HCT116 (cell line): ENCODE data around the gene SUGCT. TPM values are rescaled to one million over a fixed set of nuclear protein-coding genes. Genes with fewer than 3 reads are reported as not detected.

Experiments
- ATAC-seq: fragments of 200-7000 bp; cut with Tn5 transposase; 2 replicates; pipeline ENCODE4 v1.9.1; 2020; ENCODE audit warnings: mild to moderate bottlenecking, moderate library complexity
- BruUV-seq: library from RNA; stranded (reverse); fragments of 400-500 nt; replicated peaks from 2 replicates; lab custom pipeline; 2021; lab: Mats Ljungman, UMichigan
- CTCF ChIA-PET: fragments of 300-600 bp; sonication (Branson Sonifier 250); formaldehyde crosslinking; loops from one replicate; lab custom pipeline; 2021; ENCODE audit warnings: antibody characterized with exemption; lab: Charles Lee
- POLR2A ChIA-PET: fragments of 300-600, 350-600 bp; sonication (Branson Sonifier 250); formaldehyde crosslinking; loops from one replicate; lab custom pipeline; 2021; ENCODE audit warnings: antibody characterized with exemption; lab: Charles Lee
- RAD21 ChIA-PET, 2 experiments: fragments of 300-600 bp; sonication (Branson Sonifier 250); formaldehyde crosslinking; loops; one replicate each; lab custom pipeline; 2023; ENCODE audit warnings: low total read pairs in 2 of 2; ENCODE audit not compliant: uncharacterized antibody in 2 of 2, unreplicated experiment in 2 of 2, low non-redundant PET in 1 of 2; lab: Charles Lee
- DNase-seq: peaks from one replicate; pipeline ENCODE4 v3.0.0-alpha.2; 2010; ENCODE audit warnings: low read depth, low spot score
- H2AFZ ChIP-seq: fragments of 200-600 bp; shearing (Covaris generic), sonication (generic); 2 replicates; pipeline ENCODE4 v1.6.1; 2017; ENCODE audit warnings: low read depth, mixed run types, mixed read lengths, antibody characterized with exemption, low read length; ENCODE audit not compliant: poor library complexity, severe bottlenecking
- H3K27ac ChIP-seq: 2 replicates; pipeline ENCODE4 v1.5.1; 2012; ENCODE audit warnings: low read depth, low read length
- H3K27me3 ChIP-seq: fragments of 200-600 bp; sonication (generic); 2 replicates; pipeline ENCODE4 v1.6.1; 2016; ENCODE audit warnings: mixed run types, low read length, mixed read lengths; ENCODE audit not compliant: insufficient read depth
- H3K36me3 ChIP-seq, 2 experiments: fragments of 200-500 bp in 1 of 2; fragments of 200-600 bp in 1 of 2; sonication (Bioruptor generic) in 1 of 2; sonication (generic) in 1 of 2; 2 replicates each; pipeline versions ENCODE4 v1.5.1 to v1.6.1; 2014 to 2016; ENCODE audit warnings: low read length in 2 of 2, inconsistent platforms in 1 of 2, mixed read lengths in 1 of 2, mixed run types in 1 of 2; ENCODE audit not compliant: insufficient read depth in 2 of 2, control insufficient read depth in 1 of 2
- H3K4me1 ChIP-seq, 2 experiments: fragments of 200-600 bp in 1 of 2; sonication (generic) in 1 of 2; 2 replicates each; pipeline versions ENCODE4 v1.5.1 to v1.6.1; 2012 to 2017; ENCODE audit warnings: low read length in 2 of 2, inconsistent platforms in 1 of 2, mild to moderate bottlenecking in 1 of 2, mixed read lengths in 1 of 2, mixed run types in 1 of 2, moderate library complexity in 1 of 2; ENCODE audit not compliant: insufficient read depth in 2 of 2, control insufficient read depth in 1 of 2
- H3K4me2 ChIP-seq: fragments of 200-600 bp; sonication (generic); 2 replicates; pipeline ENCODE4 v1.6.1; 2017; ENCODE audit warnings: mixed run types, low read length, mixed read lengths
- H3K4me3 ChIP-seq, 2 experiments: fragments of 200-600 bp in 1 of 2; sonication (generic) in 1 of 2; replicated peaks in 1 of 2; 2 replicates each; pipeline ENCODE4 v1.5.1; 2011 to 2016; ENCODE audit warnings: low read length in 2 of 2, control low read depth in 1 of 2, low read depth in 1 of 2, mild to moderate bottlenecking in 1 of 2, mixed read lengths in 1 of 2, mixed run types in 1 of 2
- H3K79me2 ChIP-seq: fragments of 200-600 bp; sonication (generic); 2 replicates; pipeline ENCODE4 v1.6.1; 2017; ENCODE audit warnings: mild to moderate bottlenecking, mixed run types, low read length, moderate library complexity, mixed read lengths; ENCODE audit not compliant: insufficient read depth
- H3K9ac ChIP-seq: fragments of 200-600 bp; sonication (generic); 2 replicates; pipeline ENCODE4 v1.6.1; 2016; ENCODE audit warnings: low read length, mixed read lengths
- H3K9me2 ChIP-seq: fragments of 200-600 bp; sonication (generic), shearing (Covaris generic); 2 replicates; pipeline ENCODE4 v1.6.1; 2017; ENCODE audit warnings: mixed run types, mild to moderate bottlenecking, moderate library complexity; ENCODE audit not compliant: insufficient read depth
- H3K9me3 ChIP-seq, 2 experiments: fragments of 200-500 bp in 1 of 2; fragments of 200-600 bp in 1 of 2; sonication (Bioruptor generic) in 1 of 2; sonication (generic) in 1 of 2; 2 replicates each; pipeline ENCODE4 v1.6.1; 2014 to 2017; ENCODE audit warnings: low read length in 2 of 2, mixed read lengths in 2 of 2, inconsistent platforms in 1 of 2, low read depth in 1 of 2, mild to moderate bottlenecking in 1 of 2, mixed run types in 1 of 2, moderate library complexity in 1 of 2; ENCODE audit not compliant: control insufficient read depth in 1 of 2, insufficient read depth in 1 of 2
- H4K20me1 ChIP-seq: fragments of 200-600 bp; sonication (generic), shearing (Covaris generic); 2 replicates; pipeline ENCODE4 v1.6.1; 2017; ENCODE audit warnings: mixed run types, mild to moderate bottlenecking, moderate library complexity; ENCODE audit not compliant: insufficient read depth
- CBX3 ChIP-seq: IDR thresholded peaks from 2 replicates; pipeline ENCODE4 v1.6.1; 2012; ENCODE audit warnings: low read depth
- CEBPB ChIP-seq: IDR thresholded peaks from 2 replicates; pipeline ENCODE4 v1.6.1; 2012; ENCODE audit warnings: low read depth
- EGR1 ChIP-seq: IDR thresholded peaks from 2 replicates; pipeline ENCODE4 v1.6.1; 2012; ENCODE audit warnings: low read depth
- ELF1 ChIP-seq: IDR thresholded peaks from 2 replicates; pipeline ENCODE4 v1.6.1; 2012; ENCODE audit warnings: low read depth, borderline replicate concordance
- EZH2phosphoT487 ChIP-seq: fragments of 200-600 bp; IDR thresholded peaks from 2 replicates; pipeline ENCODE4 v1.6.1; 2018; ENCODE audit warnings: antibody characterized with exemption, borderline replicate concordance
- FOSL1 ChIP-seq: IDR thresholded peaks from 2 replicates; pipeline ENCODE4 v1.6.1; 2012; ENCODE audit warnings: low read depth
- POLR2A ChIP-seq: IDR thresholded peaks from 2 replicates; pipeline ENCODE4 v1.7.0; 2011; ENCODE audit warnings: borderline replicate concordance; ENCODE audit not compliant: insufficient read depth, insufficient read length; ENCODE audit errors: extremely low read depth
- POLR2AphosphoS5 ChIP-seq: IDR thresholded peaks from 2 replicates; pipeline ENCODE4 v1.6.1; 2011; ENCODE audit warnings: mild to moderate bottlenecking, low read depth, low read length, moderate library complexity
- RAD21 ChIP-seq: IDR thresholded peaks from 2 replicates; pipeline ENCODE4 v1.6.1; 2012; ENCODE audit warnings: low read depth, mild to moderate bottlenecking
- SIN3A ChIP-seq: IDR thresholded peaks from 2 replicates; pipeline ENCODE4 v1.6.1; 2012; ENCODE audit warnings: low read depth
- SP1 ChIP-seq: IDR thresholded peaks from 2 replicates; pipeline ENCODE4 v1.6.1; 2012; ENCODE audit warnings: low read depth
- SRF ChIP-seq: IDR thresholded peaks from 2 replicates; pipeline ENCODE4 v1.6.1; 2012; ENCODE audit warnings: low read depth
- TCF7L2 ChIP-seq: IDR thresholded peaks from 2 replicates; pipeline ENCODE4 v1.7.0; 2011; ENCODE audit warnings: borderline replicate concordance, inconsistent platforms; ENCODE audit not compliant: insufficient read depth, insufficient read length; ENCODE audit errors: extremely low read depth
- ZFX ChIP-seq: fragments of 450-650 bp; IDR thresholded peaks from 2 replicates; pipeline ENCODE4 v1.6.1; 2017
- ZNF274 ChIP-seq: fragments of 200-500 bp; sonication (Bioruptor generic); IDR thresholded peaks from 2 replicates; pipeline ENCODE4 v1.6.1; 2014; ENCODE audit warnings: mild to moderate bottlenecking, low read depth, low read length, inconsistent platforms
- intact Hi-C: fragments of 100-400 bp; cut with micrococcal nuclease; formaldehyde crosslinking; loops from 2 replicates; pipeline ENCODE4 v1.10.0; 2022
- total RNA-seq: library from RNA; stranded (reverse); gene quantifications from one replicate; pipeline ENCODE4 v1.2.1, GENCODE V29; 2021; ENCODE audit not compliant: unreplicated experiment
- TF ChIP-seq, protein P1 (sequence below): IDR thresholded peaks from 2 replicates; pipeline ENCODE4 v1.6.1; 2012
- TF ChIP-seq, protein P2 (sequence below), 3 experiments: fragments of 200-600 bp in 1 of 3; sonication (generic) in 1 of 3; IDR thresholded peaks in 2 of 3; conservative IDR thresholded peaks in 1 of 3; 2 replicates each; pipeline ENCODE4 v1.5.1; 2012 to 2017; ENCODE audit warnings: low read depth in 2 of 3, low read length in 2 of 3, antibody characterized with exemption in 1 of 3, borderline replicate concordance in 1 of 3, control low read depth in 1 of 3, mild to moderate bottlenecking in 1 of 3, mixed read lengths in 1 of 3, mixed run types in 1 of 3, moderate library complexity in 1 of 3; ENCODE audit not compliant: insufficient read depth in 1 of 3
- TF ChIP-seq, protein P3 (sequence below): IDR thresholded peaks from 2 replicates; pipeline ENCODE4 v1.6.1; 2012
- TF ChIP-seq, protein P4 (sequence below): IDR thresholded peaks from 2 replicates; pipeline ENCODE4 v1.6.1; 2012; ENCODE audit warnings: low read depth
- TF ChIP-seq, protein P5 (sequence below): IDR thresholded peaks from 2 replicates; pipeline ENCODE4 v1.6.1; 2011; ENCODE audit warnings: mild to moderate bottlenecking, low read length, moderate library complexity; ENCODE audit not compliant: insufficient replicate concordance; ENCODE audit errors: extremely low read depth

SUGCT gene
- total RNA-seq, 1 experiment from 2014 or later, result 4.4 TPM

DNA sequence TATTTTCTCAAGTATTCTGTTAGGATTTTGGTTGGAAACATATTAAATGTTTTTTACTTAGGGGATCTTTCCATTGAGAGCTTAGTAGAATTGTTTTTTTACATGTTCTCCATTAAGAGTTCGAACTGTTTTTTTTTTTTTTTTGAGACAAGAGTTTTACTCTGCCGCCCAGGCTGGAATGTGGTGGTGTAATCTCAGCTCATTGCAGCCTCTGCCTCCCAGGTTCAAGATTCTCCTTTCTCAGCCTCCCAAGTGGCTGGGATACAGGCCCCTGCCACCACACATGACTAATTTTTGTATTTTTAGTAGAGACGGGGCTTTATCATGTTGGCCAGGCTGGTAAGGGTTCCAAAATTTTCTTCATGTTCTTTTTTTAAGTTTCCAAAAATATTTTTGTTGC, 33.6 kb upstream of the SUGCT start:
- no TSS peak for BruUV-seq

More for the DNA sequence above, 33.6 kb upstream of the SUGCT start:
- TF ChIP-seq POLR2A (no peak), TCF7L2 (no peak), SP1 (no peak), ZFX (no peak), CEBPB (no peak), RAD21 (no peak), EZH2phosphoT487 (no peak), ZNF274 (no peak), SRF (no peak), ELF1 (no peak), CBX3 (no peak), FOSL1 (no peak), EGR1 (no peak), SIN3A (no peak), POLR2AphosphoS5 (no peak)
- TF ChIP-seq, protein P1, sequence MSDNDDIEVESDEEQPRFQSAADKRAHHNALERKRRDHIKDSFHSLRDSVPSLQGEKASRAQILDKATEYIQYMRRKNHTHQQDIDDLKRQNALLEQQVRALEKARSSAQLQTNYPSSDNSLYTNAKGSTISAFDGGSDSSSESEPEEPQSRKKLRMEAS, result no peak
- TF ChIP-seq, protein P2, sequence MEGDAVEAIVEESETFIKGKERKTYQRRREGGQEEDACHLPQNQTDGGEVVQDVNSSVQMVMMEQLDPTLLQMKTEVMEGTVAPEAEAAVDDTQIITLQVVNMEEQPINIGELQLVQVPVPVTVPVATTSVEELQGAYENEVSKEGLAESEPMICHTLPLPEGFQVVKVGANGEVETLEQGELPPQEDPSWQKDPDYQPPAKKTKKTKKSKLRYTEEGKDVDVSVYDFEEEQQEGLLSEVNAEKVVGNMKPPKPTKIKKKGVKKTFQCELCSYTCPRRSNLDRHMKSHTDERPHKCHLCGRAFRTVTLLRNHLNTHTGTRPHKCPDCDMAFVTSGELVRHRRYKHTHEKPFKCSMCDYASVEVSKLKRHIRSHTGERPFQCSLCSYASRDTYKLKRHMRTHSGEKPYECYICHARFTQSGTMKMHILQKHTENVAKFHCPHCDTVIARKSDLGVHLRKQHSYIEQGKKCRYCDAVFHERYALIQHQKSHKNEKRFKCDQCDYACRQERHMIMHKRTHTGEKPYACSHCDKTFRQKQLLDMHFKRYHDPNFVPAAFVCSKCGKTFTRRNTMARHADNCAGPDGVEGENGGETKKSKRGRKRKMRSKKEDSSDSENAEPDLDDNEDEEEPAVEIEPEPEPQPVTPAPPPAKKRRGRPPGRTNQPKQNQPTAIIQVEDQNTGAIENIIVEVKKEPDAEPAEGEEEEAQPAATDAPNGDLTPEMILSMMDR (IDR thresholded peaks at IDR 0.05 in 2 of 3, conservative IDR thresholded peaks at IDR 0.05 in 1 of 3; ENCODE audit: borderline replicate concordance in 1 of 3, insufficient read depth in 1 of 3, low read depth in 2 of 3, low read length in 2 of 3), result no peak
- TF ChIP-seq, protein P3, sequence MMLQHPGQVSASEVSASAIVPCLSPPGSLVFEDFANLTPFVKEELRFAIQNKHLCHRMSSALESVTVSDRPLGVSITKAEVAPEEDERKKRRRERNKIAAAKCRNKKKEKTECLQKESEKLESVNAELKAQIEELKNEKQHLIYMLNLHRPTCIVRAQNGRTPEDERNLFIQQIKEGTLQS, result no peak
- TF ChIP-seq, protein P4, sequence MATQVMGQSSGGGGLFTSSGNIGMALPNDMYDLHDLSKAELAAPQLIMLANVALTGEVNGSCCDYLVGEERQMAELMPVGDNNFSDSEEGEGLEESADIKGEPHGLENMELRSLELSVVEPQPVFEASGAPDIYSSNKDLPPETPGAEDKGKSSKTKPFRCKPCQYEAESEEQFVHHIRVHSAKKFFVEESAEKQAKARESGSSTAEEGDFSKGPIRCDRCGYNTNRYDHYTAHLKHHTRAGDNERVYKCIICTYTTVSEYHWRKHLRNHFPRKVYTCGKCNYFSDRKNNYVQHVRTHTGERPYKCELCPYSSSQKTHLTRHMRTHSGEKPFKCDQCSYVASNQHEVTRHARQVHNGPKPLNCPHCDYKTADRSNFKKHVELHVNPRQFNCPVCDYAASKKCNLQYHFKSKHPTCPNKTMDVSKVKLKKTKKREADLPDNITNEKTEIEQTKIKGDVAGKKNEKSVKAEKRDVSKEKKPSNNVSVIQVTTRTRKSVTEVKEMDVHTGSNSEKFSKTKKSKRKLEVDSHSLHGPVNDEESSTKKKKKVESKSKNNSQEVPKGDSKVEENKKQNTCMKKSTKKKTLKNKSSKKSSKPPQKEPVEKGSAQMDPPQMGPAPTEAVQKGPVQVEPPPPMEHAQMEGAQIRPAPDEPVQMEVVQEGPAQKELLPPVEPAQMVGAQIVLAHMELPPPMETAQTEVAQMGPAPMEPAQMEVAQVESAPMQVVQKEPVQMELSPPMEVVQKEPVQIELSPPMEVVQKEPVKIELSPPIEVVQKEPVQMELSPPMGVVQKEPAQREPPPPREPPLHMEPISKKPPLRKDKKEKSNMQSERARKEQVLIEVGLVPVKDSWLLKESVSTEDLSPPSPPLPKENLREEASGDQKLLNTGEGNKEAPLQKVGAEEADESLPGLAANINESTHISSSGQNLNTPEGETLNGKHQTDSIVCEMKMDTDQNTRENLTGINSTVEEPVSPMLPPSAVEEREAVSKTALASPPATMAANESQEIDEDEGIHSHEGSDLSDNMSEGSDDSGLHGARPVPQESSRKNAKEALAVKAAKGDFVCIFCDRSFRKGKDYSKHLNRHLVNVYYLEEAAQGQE, result no peak
- TF ChIP-seq, protein P5, sequence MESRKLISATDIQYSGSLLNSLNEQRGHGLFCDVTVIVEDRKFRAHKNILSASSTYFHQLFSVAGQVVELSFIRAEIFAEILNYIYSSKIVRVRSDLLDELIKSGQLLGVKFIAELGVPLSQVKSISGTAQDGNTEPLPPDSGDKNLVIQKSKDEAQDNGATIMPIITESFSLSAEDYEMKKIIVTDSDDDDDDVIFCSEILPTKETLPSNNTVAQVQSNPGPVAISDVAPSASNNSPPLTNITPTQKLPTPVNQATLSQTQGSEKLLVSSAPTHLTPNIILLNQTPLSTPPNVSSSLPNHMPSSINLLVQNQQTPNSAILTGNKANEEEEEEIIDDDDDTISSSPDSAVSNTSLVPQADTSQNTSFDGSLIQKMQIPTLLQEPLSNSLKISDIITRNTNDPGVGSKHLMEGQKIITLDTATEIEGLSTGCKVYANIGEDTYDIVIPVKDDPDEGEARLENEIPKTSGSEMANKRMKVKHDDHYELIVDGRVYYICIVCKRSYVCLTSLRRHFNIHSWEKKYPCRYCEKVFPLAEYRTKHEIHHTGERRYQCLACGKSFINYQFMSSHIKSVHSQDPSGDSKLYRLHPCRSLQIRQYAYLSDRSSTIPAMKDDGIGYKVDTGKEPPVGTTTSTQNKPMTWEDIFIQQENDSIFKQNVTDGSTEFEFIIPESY, result no peak
- ChIA-PET POLR2A (no interaction called here), RAD21 (no interaction called here), CTCF (no interaction called here)
- no peak overlapping the region for H3K27ac ChIP-seq
- H2AFZ ChIP-seq, result no peak overlapping the region
- no peaks in the 10 kb centered on the region for H3K9me3 ChIP-seq
- H3K9ac ChIP-seq, result no peak overlapping the region
- intact Hi-C loops, result no loop called here
- H3K79me2 ChIP-seq, result no peaks in the 10 kb centered on the region
- H3K4me1 ChIP-seq, result no peaks in the 10 kb centered on the region
- no peak overlapping the region for H3K4me2 ChIP-seq
- no peaks in the 10 kb centered on the region for H3K9me2 ChIP-seq
- no peak for DNase-seq
- no peaks in the 10 kb centered on the region for H3K27me3 ChIP-seq
- H3K4me3 ChIP-seq, result no peak overlapping the region
- ATAC-seq, result no peak
- H4K20me1 ChIP-seq, result no peaks in the 10 kb centered on the region
- 0 out of 4 replicates have a peak, but pooled peaks cover 2 to 4% of the 10 kb centered on the region in 2 experiments for H3K36me3 ChIP-seq
